Raji (cell line): ENCODE data around the gene HLA-DQB1.

Experiments used
- POLR2A ChIP-seq: IDR thresholded peaks from 2 replicates; pipeline ENCODE4 v1.6.1; 2011; ENCODE audit warnings: low read depth, low read length, control low read depth; ENCODE audit not compliant: insufficient read depth

HLA-DQB1 gene

GRCh38 chr6:32666420-32667300, at the start of gene HLA-DQB1:
Gene HLA-DQB1 (minus strand): TSS chr6:32666657. CDS start chr6:32666607, 50 bp downstream.
- TF ChIP-seq POLR2A, result peak; percentile 38; the same call in 1 of the 2 replicates

- TF ChIP-seq POLR2A, result no peak
Observed at GRCh38 chr6:32713241-32713640, 46.8 kb upstream of the HLA-DQB1 start.

- no peak for TF ChIP-seq POLR2A
Observed at GRCh38 chr6:32709625-32710024, 43.2 kb upstream of the HLA-DQB1 start.

GRCh38 chr6:32703347-32703746, 36.9 kb upstream of the HLA-DQB1 start:
- no peak for TF ChIP-seq POLR2A

- no peak for TF ChIP-seq POLR2A
Observed at GRCh38 chr6:32700391-32701040, 34.1 kb upstream of the HLA-DQB1 start.

- no peak for TF ChIP-seq POLR2A
Observed at GRCh38 chr6:32697031-32697430, 30.6 kb upstream of the HLA-DQB1 start.

GRCh38 chr6:32692019-32692418, 25.6 kb upstream of the HLA-DQB1 start:
- no peak for TF ChIP-seq POLR2A

- TF ChIP-seq POLR2A, result peak; percentile 47
Observed at GRCh38 chr6:32689531-32690501, 23.4 kb upstream of the HLA-DQB1 start.

GRCh38 chr6:32685603-32686002, 19.1 kb upstream of the HLA-DQB1 start:
- TF ChIP-seq POLR2A, result no peak

- no peak for TF ChIP-seq POLR2A
Observed at GRCh38 chr6:32684246-32684645, 17.8 kb upstream of the HLA-DQB1 start.

- TF ChIP-seq POLR2A, result no peak
Observed at GRCh38 chr6:32680055-32680454, 13.6 kb upstream of the HLA-DQB1 start.

GRCh38 chr6:32679492-32679891, 13.0 kb upstream of the HLA-DQB1 start:
- TF ChIP-seq POLR2A, result no peak

- TF ChIP-seq POLR2A, result no peak
Observed at GRCh38 chr6:32669893-32670292, 3.4 kb upstream of the HLA-DQB1 start.

- no peak for TF ChIP-seq POLR2A
Observed at GRCh38 chr6:32669240-32669639, 2.8 kb upstream of the HLA-DQB1 start.

GRCh38 chr6:32668226-32668747, 1.8 kb upstream of the HLA-DQB1 start:
- TF ChIP-seq POLR2A, result 0 out of 2 replicates have a peak, but pooled peaks have one; percentile 32
